Central memory CD8-positive, alpha-beta T cell (primary cell): ENCODE results near the gene TNFRSF1B.

ENCODE experiments used
- ATAC-seq: fragments of 150-1000 bp; cut with Tn5 transposase; replicated peaks from 2 replicates; pipeline ENCODE4 v1.10.0; 2022; ENCODE audit warnings: mild to moderate bottlenecking, moderate FRiP score, moderate number of reproducible peaks; ENCODE audit not compliant: poor library complexity, severe bottlenecking; ENCODE audit errors: extremely low read depth
- DNase-seq, 2 donors: peaks; one replicate each; pipeline ENCODE4 v3.0.0; 2021; ENCODE audit warnings: low spot score in 2 of 2
- H3K27ac Mint-ChIP-seq: one replicate; pipeline ENCODE4 v1.8.0; 2022; ENCODE audit warnings: low read depth, mild to moderate bottlenecking, moderate library complexity, mixed read lengths
- H3K27me3 Mint-ChIP-seq: one replicate; pipeline ENCODE4 v1.8.0; 2022; ENCODE audit warnings: mixed read lengths
- H3K36me3 Mint-ChIP-seq: one replicate; pipeline ENCODE4 v1.8.0; 2022; ENCODE audit warnings: mild to moderate bottlenecking, moderate library complexity, mixed read lengths; ENCODE audit not compliant: insufficient read depth
- H3K4me1 Mint-ChIP-seq: one replicate; pipeline ENCODE4 v1.8.0; 2022; ENCODE audit warnings: mixed read lengths
- H3K4me3 Mint-ChIP-seq: one replicate; pipeline ENCODE4 v1.8.0; 2022; ENCODE audit warnings: mild to moderate bottlenecking, moderate library complexity, mixed read lengths
- H3K9me3 Mint-ChIP-seq: one replicate; pipeline ENCODE4 v1.8.0; 2022; ENCODE audit warnings: mixed read lengths

Gene TNFRSF1B

DNA sequence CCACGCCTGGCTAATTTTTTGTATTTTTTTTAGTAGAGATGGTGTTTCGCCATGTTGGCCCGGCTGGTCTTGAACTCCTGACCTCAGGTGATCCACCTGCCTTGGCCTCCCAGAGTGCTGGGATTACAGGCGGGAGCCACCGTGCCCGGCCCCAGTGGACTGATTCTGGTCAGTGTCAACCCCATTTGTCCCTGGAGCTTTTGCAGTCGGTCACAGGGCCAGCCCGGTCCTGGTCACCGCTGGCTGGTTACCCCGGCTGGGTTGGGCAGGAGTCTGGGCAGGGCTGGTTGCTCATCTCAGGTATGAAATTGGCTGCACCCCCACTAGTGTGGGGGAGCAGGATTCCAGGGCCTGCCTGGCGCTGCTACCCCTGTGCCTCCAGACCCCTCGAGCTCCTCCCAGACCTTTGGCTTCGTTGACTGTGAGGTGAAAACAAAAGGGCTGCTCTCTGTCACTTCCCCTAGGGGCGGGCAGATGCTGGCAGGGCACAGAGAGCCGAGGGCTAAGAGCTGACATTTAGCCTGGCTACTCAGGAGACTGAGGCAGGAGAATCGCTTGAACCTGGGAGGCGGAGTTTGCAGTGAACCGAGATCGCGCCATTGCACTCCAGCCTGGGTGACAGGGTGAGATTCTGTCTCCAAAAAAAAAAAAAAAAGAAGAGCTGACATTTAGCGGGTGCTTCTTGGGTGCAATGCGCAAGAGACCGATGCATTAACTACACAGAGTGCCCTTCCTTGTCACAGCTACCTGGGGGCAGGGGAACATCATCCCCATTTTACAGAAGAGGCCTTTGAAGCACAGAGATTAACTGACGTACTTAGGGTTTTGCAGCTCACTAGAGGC, 10.6 kb downstream of the TNFRSF1B start:
- H3K27ac Mint-ChIP-seq, result peak overlapping the region; percentile 100
- ATAC-seq, result peak; percentile 0
- DNase-seq, result no peak
- H3K36me3 Mint-ChIP-seq, result peaks cover 55% of the 10 kb centered on the region
- H3K9me3 Mint-ChIP-seq, result no peaks in the 10 kb centered on the region
- H3K4me1 Mint-ChIP-seq, result peaks cover 78% of the 10 kb centered on the region
- no peaks in the 10 kb centered on the region for H3K27me3 Mint-ChIP-seq
- H3K4me3 Mint-ChIP-seq, result peak overlapping the region; percentile 85

DNA sequence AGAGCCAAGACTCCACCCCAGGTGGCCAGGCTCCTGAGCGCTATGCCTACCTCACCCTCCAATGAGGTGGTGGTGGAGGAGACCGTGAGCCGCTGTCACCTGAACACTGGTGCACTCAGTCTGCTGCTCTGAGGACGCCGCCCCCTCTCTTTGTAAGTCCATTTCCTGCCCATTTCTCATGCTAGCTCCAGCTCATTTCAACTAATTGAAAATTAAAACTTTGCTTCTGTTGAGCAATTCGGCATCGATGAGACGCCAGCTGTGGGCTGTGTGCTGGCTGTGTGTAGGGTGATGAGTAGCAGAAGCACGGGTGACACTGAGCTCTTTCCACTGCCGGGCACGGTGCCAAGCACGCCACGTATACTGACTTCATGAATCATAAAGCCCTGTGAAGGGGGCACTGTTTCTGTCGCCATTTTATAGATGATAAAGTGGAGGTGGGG, 11.2 kb downstream of the TNFRSF1B start:
- peak; percentile 76 to 88 for DNase-seq
- peak; percentile 69 for ATAC-seq
- Mint-ChIP-seq H3K4me3 (peak overlapping the region; percentile 85), H3K27ac (peak overlapping the region; percentile 100), H3K27me3 (no peaks in the 10 kb centered on the region), H3K4me1 (peaks cover 78% of the 10 kb centered on the region), H3K36me3 (peaks cover 54% of the 10 kb centered on the region), H3K9me3 (no peaks in the 10 kb centered on the region)

- H3K36me3 Mint-ChIP-seq, result peaks cover 54% of the 10 kb centered on the region
- H3K4me3 Mint-ChIP-seq, result peak overlapping the region; percentile 85
- no peaks in the 10 kb centered on the region for H3K27me3 Mint-ChIP-seq
- ATAC-seq (peak; percentile 0), DNase-seq (no peak)
- H3K9me3 Mint-ChIP-seq, result no peaks in the 10 kb centered on the region
- H3K4me1 Mint-ChIP-seq, result peaks cover 78% of the 10 kb centered on the region
- peak overlapping the region; percentile 100 for H3K27ac Mint-ChIP-seq
These were observed 11.7 kb downstream of the TNFRSF1B start for GRCh38 chr1:12178511-12178910.

DNA sequence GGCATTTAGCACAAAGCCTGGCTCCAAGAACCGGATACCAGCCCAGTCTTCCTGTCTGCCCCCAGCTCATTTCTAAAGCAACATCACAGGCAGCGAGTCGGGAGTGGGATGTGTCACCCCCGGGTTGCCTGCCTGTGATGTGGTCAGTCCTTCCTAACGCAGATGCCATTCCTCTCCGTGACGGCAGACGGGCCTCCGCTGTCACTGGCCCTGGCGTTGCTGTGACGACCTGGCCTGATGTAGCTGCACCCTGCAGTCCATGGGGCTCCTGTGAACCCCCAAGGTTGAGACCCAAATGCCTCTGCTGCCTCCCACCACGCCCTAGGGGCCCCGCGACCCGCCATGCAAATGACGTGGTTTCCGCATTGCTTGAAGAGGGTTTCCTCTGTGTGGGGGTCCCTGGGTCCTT, 12.3 kb downstream of the TNFRSF1B start:
- ATAC-seq, result peak; percentile 57
- Mint-ChIP-seq H3K4me1 (peaks cover 78% of the 10 kb centered on the region), H3K27ac (peak overlapping the region; percentile 100), H3K36me3 (peaks cover 50% of the 10 kb centered on the region), H3K4me3 (peak overlapping the region; percentile 85), H3K9me3 (no peaks in the 10 kb centered on the region), H3K27me3 (no peaks in the 10 kb centered on the region)
- DNase-seq, result peak; percentile 65 to 86

GRCh38 chr1:12179676-12180075, 12.9 kb downstream of the TNFRSF1B start:
- Mint-ChIP-seq H3K36me3 (peaks cover 47% of the 10 kb centered on the region), H3K4me3 (peak overlapping the region; percentile 85), H3K4me1 (peaks cover 81% of the 10 kb centered on the region), H3K27ac (peak overlapping the region; percentile 100), H3K27me3 (no peaks in the 10 kb centered on the region), H3K9me3 (no peaks in the 10 kb centered on the region)
- ATAC-seq, result no peak
- no peak for DNase-seq

- peak overlapping the region; percentile 100 for H3K27ac Mint-ChIP-seq
- peaks cover 87% of the 10 kb centered on the region for H3K4me1 Mint-ChIP-seq
- no peak for DNase-seq
- no peaks in the 10 kb centered on the region for H3K27me3 Mint-ChIP-seq
- ATAC-seq, result no peak
- H3K36me3 Mint-ChIP-seq, result peaks cover 46% of the 10 kb centered on the region
- H3K9me3 Mint-ChIP-seq, result no peaks in the 10 kb centered on the region
- H3K4me3 Mint-ChIP-seq, result peak overlapping the region; percentile 85
These were observed 13.5 kb downstream of the TNFRSF1B start for GRCh38 chr1:12180315-12180714.

DNA sequence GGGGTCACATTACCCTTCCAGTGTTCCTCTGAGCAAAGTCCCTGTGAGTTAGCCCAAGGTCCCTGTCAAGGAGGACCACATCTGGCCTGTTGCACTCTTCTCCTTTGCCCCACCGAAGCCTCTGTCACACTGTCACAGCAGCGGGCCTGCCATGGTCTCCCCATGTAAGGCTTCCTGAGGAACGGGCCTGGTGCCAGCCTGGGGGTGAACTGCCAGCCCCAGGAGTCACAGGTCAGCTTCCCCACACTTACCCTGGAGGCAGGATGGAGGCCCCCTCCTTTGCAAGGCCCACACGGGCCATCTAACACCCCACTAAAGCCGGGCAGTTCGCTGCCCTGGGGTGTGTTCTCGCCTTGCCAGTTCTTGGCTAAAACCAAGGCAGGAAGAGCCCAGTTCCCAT, 14.1 kb downstream of the TNFRSF1B start:
- Mint-ChIP-seq H3K27ac (peak overlapping the region; percentile 100), H3K4me1 (peaks cover 87% of the 10 kb centered on the region), H3K27me3 (no peaks in the 10 kb centered on the region), H3K9me3 (no peaks in the 10 kb centered on the region), H3K4me3 (no peak overlapping the region), H3K36me3 (peaks cover 43% of the 10 kb centered on the region)
- no peak for DNase-seq
- no peak for ATAC-seq

DNA sequence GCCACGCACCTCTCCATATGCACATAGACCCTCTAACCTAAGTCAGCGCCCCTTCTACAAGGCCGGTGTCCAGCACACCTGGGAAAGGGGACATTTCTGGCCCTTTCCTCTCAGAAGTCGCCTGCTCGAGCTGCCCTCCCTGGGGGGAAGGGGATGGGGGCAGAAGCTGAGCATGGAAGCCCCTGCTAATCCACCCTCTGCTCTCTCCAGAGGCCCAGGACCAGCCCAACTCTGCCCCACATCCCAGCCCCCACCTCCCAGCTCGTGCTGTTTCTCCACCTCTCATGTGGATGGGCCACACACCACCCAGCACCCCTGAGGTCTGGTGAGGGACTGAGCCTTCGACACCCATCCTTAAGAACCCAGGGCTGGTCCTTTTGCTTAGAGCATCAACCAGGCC, 14.8 kb downstream of the TNFRSF1B start:
- ATAC-seq (no peak), DNase-seq (no peak)
- peak overlapping the region; percentile 100 for H3K27ac Mint-ChIP-seq
- peaks cover 42% of the 10 kb centered on the region for H3K36me3 Mint-ChIP-seq
- H3K4me1 Mint-ChIP-seq, result peaks cover 84% of the 10 kb centered on the region
- no peaks in the 10 kb centered on the region for H3K27me3 Mint-ChIP-seq
- no peaks in the 10 kb centered on the region for H3K9me3 Mint-ChIP-seq
- H3K4me3 Mint-ChIP-seq, result no peak overlapping the region

GRCh38 chr1:12182410-12182984, 15.7 kb downstream of the TNFRSF1B start:
- DNase-seq (no peak), ATAC-seq (no peak)
- H3K4me3 Mint-ChIP-seq, result peak overlapping the region; percentile 52
- no peaks in the 10 kb centered on the region for H3K9me3 Mint-ChIP-seq
- no peaks in the 10 kb centered on the region for H3K27me3 Mint-ChIP-seq
- H3K36me3 Mint-ChIP-seq, result peaks cover 38% of the 10 kb centered on the region
- peak overlapping the region; percentile 100 for H3K27ac Mint-ChIP-seq
- peaks cover 88% of the 10 kb centered on the region for H3K4me1 Mint-ChIP-seq

GRCh38 chr1:12183095-12183794, 16.5 kb downstream of the TNFRSF1B start:
- H3K27ac Mint-ChIP-seq, result peak overlapping the region; percentile 100
- peaks cover 88% of the 10 kb centered on the region for H3K4me1 Mint-ChIP-seq
- DNase-seq (no peak), ATAC-seq (no peak)
- H3K36me3 Mint-ChIP-seq, result peaks cover 35% of the 10 kb centered on the region
- no peak overlapping the region for H3K4me3 Mint-ChIP-seq
- no peaks in the 10 kb centered on the region for H3K27me3 Mint-ChIP-seq
- H3K9me3 Mint-ChIP-seq, result no peaks in the 10 kb centered on the region

DNA sequence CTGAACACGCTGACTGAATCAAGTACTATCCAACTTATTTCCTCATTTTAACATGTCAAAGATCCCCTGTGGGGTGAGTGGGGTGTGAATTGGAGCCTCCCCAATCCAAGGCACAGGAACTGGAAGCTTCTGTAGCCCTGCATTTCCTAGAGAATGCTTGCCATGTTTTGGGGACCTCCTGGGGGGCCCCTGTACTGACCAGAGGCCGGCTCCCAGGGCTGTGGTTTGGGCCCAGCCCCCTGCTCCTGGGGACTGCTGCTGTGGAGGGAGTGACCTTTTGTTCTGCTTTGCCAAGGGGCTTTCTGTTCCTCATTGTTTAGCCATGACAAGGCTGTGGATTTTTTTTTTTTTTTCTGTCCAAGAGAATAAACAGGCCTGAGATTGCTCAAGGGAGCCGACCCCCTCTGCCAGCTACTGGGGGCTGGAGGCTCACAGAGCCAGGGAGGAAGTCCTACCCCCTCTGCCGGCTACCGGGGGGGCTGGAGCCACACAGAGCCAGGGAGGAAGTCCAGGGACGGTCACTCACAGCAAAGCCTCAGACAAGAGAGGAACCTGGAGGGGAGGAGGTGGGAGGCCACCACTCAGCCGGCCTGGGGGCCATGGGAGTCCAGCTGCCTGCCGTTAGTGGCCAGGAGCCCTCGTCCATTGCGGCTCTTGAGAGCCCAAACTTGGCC, 17.4 kb downstream of the TNFRSF1B start:
- peaks cover 87% of the 10 kb centered on the region for H3K4me1 Mint-ChIP-seq
- H3K36me3 Mint-ChIP-seq, result peaks cover 29% of the 10 kb centered on the region
- H3K27me3 Mint-ChIP-seq, result no peaks in the 10 kb centered on the region
- peak overlapping the region; percentile 100 for H3K27ac Mint-ChIP-seq
- no peaks in the 10 kb centered on the region for H3K9me3 Mint-ChIP-seq
- no peak for DNase-seq
- no peak for ATAC-seq
- no peak overlapping the region for H3K4me3 Mint-ChIP-seq
